Measurements from ENCODE around the gene PPARG. TPM values are rescaled to one million over a fixed set of nuclear protein-coding genes. Genes with fewer than 3 reads are reported as not detected.

PPARG gene
- total and polyA plus RNA-seq, 4 donors, result 5.2 to 15.7 (median 7.0) TPM

DNA sequence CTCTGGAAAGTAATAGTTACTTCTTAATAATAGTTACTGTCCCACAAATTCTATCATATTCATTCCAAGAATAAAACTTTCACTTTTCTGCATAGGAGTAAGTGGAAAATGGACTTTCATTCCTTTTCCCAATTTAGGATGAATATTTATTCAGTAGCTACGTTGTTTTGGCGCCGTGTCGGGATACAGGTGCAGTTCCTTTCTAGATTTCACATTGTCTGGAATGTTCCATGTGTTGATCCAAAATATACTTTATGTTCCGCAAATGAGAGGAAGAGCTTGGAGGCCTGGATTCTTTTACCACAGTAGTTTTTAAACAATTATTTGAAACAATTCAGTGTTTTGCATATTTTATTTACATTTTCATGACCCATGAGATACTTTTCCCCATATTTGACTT is 22.8 kb upstream of the PPARG start:
- H3K27ac ChIP-seq (ENCODE audit: low read depth in 1 of 2, low read length in 2 of 2), result no peak overlapping the region
- H3K9ac ChIP-seq (ENCODE audit: low read depth in 1 of 2, low read length in 2 of 2), result no peak overlapping the region
- no peak for TF ChIP-seq YY1 (IDR thresholded peaks at IDR 0.05)
- no peak for TF ChIP-seq FOXA2 (IDR thresholded peaks at IDR 0.05)
- TF ChIP-seq JUND (IDR thresholded peaks at IDR 0.05), result no peak
- TF ChIP-seq, protein P1, sequence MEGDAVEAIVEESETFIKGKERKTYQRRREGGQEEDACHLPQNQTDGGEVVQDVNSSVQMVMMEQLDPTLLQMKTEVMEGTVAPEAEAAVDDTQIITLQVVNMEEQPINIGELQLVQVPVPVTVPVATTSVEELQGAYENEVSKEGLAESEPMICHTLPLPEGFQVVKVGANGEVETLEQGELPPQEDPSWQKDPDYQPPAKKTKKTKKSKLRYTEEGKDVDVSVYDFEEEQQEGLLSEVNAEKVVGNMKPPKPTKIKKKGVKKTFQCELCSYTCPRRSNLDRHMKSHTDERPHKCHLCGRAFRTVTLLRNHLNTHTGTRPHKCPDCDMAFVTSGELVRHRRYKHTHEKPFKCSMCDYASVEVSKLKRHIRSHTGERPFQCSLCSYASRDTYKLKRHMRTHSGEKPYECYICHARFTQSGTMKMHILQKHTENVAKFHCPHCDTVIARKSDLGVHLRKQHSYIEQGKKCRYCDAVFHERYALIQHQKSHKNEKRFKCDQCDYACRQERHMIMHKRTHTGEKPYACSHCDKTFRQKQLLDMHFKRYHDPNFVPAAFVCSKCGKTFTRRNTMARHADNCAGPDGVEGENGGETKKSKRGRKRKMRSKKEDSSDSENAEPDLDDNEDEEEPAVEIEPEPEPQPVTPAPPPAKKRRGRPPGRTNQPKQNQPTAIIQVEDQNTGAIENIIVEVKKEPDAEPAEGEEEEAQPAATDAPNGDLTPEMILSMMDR (IDR thresholded peaks at IDR 0.05; ENCODE audit: low read depth, low read length, missing input control), result no peak
- no peak for TF ChIP-seq HNF4A (conservative IDR thresholded peaks at IDR 0.05)
- TF ChIP-seq, protein P2, sequence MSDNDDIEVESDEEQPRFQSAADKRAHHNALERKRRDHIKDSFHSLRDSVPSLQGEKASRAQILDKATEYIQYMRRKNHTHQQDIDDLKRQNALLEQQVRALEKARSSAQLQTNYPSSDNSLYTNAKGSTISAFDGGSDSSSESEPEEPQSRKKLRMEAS (IDR thresholded peaks at IDR 0.05), result no peak
- TF ChIP-seq, protein P3, sequence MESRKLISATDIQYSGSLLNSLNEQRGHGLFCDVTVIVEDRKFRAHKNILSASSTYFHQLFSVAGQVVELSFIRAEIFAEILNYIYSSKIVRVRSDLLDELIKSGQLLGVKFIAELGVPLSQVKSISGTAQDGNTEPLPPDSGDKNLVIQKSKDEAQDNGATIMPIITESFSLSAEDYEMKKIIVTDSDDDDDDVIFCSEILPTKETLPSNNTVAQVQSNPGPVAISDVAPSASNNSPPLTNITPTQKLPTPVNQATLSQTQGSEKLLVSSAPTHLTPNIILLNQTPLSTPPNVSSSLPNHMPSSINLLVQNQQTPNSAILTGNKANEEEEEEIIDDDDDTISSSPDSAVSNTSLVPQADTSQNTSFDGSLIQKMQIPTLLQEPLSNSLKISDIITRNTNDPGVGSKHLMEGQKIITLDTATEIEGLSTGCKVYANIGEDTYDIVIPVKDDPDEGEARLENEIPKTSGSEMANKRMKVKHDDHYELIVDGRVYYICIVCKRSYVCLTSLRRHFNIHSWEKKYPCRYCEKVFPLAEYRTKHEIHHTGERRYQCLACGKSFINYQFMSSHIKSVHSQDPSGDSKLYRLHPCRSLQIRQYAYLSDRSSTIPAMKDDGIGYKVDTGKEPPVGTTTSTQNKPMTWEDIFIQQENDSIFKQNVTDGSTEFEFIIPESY (IDR thresholded peaks at IDR 0.05), result no peak
- TF ChIP-seq, protein P4, sequence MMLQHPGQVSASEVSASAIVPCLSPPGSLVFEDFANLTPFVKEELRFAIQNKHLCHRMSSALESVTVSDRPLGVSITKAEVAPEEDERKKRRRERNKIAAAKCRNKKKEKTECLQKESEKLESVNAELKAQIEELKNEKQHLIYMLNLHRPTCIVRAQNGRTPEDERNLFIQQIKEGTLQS (IDR thresholded peaks at IDR 0.05), result no peak
- TF ChIP-seq RXRA (IDR thresholded peaks at IDR 0.05), result no peak
- TF ChIP-seq TAF1 (conservative IDR thresholded peaks at IDR 0.05), result no peak
- TF ChIP-seq NR2F2 (IDR thresholded peaks at IDR 0.05), result no peak
- TF ChIP-seq HNF4G (IDR thresholded peaks at IDR 0.05), result no peak
- TF ChIP-seq, protein P5, sequence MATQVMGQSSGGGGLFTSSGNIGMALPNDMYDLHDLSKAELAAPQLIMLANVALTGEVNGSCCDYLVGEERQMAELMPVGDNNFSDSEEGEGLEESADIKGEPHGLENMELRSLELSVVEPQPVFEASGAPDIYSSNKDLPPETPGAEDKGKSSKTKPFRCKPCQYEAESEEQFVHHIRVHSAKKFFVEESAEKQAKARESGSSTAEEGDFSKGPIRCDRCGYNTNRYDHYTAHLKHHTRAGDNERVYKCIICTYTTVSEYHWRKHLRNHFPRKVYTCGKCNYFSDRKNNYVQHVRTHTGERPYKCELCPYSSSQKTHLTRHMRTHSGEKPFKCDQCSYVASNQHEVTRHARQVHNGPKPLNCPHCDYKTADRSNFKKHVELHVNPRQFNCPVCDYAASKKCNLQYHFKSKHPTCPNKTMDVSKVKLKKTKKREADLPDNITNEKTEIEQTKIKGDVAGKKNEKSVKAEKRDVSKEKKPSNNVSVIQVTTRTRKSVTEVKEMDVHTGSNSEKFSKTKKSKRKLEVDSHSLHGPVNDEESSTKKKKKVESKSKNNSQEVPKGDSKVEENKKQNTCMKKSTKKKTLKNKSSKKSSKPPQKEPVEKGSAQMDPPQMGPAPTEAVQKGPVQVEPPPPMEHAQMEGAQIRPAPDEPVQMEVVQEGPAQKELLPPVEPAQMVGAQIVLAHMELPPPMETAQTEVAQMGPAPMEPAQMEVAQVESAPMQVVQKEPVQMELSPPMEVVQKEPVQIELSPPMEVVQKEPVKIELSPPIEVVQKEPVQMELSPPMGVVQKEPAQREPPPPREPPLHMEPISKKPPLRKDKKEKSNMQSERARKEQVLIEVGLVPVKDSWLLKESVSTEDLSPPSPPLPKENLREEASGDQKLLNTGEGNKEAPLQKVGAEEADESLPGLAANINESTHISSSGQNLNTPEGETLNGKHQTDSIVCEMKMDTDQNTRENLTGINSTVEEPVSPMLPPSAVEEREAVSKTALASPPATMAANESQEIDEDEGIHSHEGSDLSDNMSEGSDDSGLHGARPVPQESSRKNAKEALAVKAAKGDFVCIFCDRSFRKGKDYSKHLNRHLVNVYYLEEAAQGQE (IDR thresholded peaks at IDR 0.05), result no peak
- no peak for TF ChIP-seq FOXA1 (IDR thresholded peaks at IDR 0.05)
- TF ChIP-seq GABPA (IDR thresholded peaks at IDR 0.05 in 1 of 2, conservative IDR thresholded peaks at IDR 0.05 in 1 of 2), result no peak
- TF ChIP-seq RAD21 (IDR thresholded peaks at IDR 0.05), result no peak
- no peak for TF ChIP-seq SP1 (IDR thresholded peaks at IDR 0.05)
- TF ChIP-seq EGR1 (IDR thresholded peaks at IDR 0.05; ENCODE audit: low read depth in 2 of 2), result no peak
- 93% methylated on average over 5 of the region's 5 CpGs for WGBS
- H3K36me3 ChIP-seq (ENCODE audit: control insufficient read depth in 4 of 4, insufficient read depth in 3 of 4, low read depth in 1 of 4, low read length in 3 of 4), result no peaks in the 10 kb centered on the region
- H3K4me3 ChIP-seq (ENCODE audit: low read depth in 1 of 3, low read length in 3 of 3), result no peak overlapping the region
- H3K9me3 ChIP-seq (ENCODE audit: control insufficient read depth in 4 of 4, low read length in 3 of 4), result no peaks in the 10 kb centered on the region
- DNase-seq (ENCODE audit: low spot score), result no peak
- H3K4me1 ChIP-seq (ENCODE audit: control insufficient read depth in 4 of 4, insufficient read depth in 4 of 4, low read length in 3 of 4), result peaks cover 0 to 5% (median 0%) of the 10 kb centered on the region in 4 donors
- H3K27me3 ChIP-seq (ENCODE audit: control insufficient read depth in 4 of 4, insufficient read depth in 4 of 4, low read length in 3 of 4), result no peaks in the 10 kb centered on the region
